Skin epidermis (tissue), 12 donors: Measurements from ENCODE around the gene BAHD1.

Source experiments
- H3K27ac ChIP-seq, 21 experiments: fragments of 200-600 bp; sonication (generic) in 11 of 21; one replicate each; pipeline ENCODE4 v1.5.0; 2020; ENCODE audit warnings: mild to moderate bottlenecking in 3 of 21, inconsistent platforms in 2 of 21, moderate library complexity in 2 of 21
- H3K4me3 ChIP-seq, 7 experiments: fragments of 200-600 bp; sonication (generic) in 2 of 7; one replicate each; pipeline ENCODE4 v1.5.0; 2020; ENCODE audit warnings: inconsistent platforms in 2 of 7, mild to moderate bottlenecking in 2 of 7, moderate library complexity in 1 of 7

Gene BAHD1

DNA sequence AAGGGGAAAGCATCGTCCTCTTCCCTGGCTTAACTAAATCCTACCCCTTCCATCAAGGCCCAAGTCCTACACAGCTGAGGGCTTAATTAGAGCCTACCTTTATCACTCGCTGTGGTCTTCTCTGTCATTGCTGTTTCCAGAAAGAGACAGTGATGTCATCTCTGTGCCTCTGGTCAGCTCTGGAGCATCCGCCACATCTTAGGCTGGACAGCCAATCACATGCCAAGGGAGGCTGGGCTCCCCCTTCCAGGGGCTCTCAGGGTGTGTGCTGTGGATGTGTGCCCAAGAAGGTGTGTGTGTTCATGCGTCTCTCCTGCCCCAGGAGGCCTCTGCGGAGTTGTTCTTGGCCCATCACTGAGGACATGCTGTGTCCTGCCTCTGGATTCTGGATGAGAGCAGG, 72.9 kb downstream of the BAHD1 start:
- Histone ChIP-seq H3K27ac (no peak overlapping the region), H3K4me3 (no peak overlapping the region)

DNA sequence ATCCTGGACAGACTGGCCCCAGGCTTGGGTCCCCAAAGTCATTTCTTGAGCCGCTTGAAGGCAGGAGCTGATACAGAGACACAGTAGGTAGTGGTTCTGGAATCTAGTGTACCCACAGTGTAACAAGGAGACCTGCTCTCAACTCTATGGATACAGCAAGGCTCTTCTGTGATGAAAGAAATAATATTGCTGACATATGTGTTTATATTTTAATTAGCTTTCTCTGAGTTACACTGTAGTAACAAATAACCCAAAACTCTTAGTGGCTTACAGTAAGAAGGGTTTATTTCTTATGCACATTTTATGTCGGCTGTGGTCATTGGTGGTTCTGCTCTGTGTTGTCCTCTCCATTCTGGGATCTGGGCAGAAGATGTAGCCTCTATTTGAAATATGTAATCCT, 75.6 kb downstream of the BAHD1 start:
- Histone ChIP-seq H3K27ac (no peak overlapping the region), H3K4me3 (no peak overlapping the region)
